ENCODE measurements around the gene COL25A1.

GRCh38 chr4:108820492-108821350 lies 481.7 kb downstream of the COL25A1 start:
- TF ChIP-seq ZNF384 (IDR thresholded peaks at IDR 0.05), result no peak
- no peak for TF ChIP-seq SUZ12 (IDR thresholded peaks at IDR 0.05)
- no peak for TF ChIP-seq NFRKB (IDR thresholded peaks at IDR 0.05)
- TF ChIP-seq FOXK2 (IDR thresholded peaks at IDR 0.05), result no peak
- TF ChIP-seq TARDBP (IDR thresholded peaks at IDR 0.05), result no peak
- no peak for TF ChIP-seq FOXM1 (IDR thresholded peaks at IDR 0.05; ENCODE audit: borderline replicate concordance)
- TF ChIP-seq SP1 (IDR thresholded peaks at IDR 0.05), result no peak
- no peak for TF ChIP-seq BHLHE40 (IDR thresholded peaks at IDR 0.05; ENCODE audit: borderline replicate concordance)
- no peak for TF ChIP-seq HDGF (IDR thresholded peaks at IDR 0.05; ENCODE audit: borderline replicate concordance)
- no peak for TF ChIP-seq ARNT (IDR thresholded peaks at IDR 0.05)
- no peak for TF ChIP-seq LEF1 (IDR thresholded peaks at IDR 0.05; ENCODE audit: borderline replicate concordance)
- TF ChIP-seq CTBP1 (IDR thresholded peaks at IDR 0.05; ENCODE audit: borderline replicate concordance), result no peak
- no peak for TF ChIP-seq ELF4 (IDR thresholded peaks at IDR 0.05)
